Neural progenitor cell (in vitro differentiated cells): ENCODE results near the gene CDH23. TPM values are rescaled to one million over a fixed set of nuclear protein-coding genes. Genes with fewer than 3 reads are reported as not detected.
"Not testable (repeated sequence)": the region's sequence is repeated elsewhere in the genome, so short reads cannot be mapped to it uniquely, and the experiment has no call there.

ENCODE experiments used
- DNase-seq: peaks from one replicate; pipeline ENCODE4 v3.0.0-alpha.2; 2016; ENCODE audit warnings: low spot score
- H2AFZ ChIP-seq: fragments of 200-600 bp; sonication (generic); replicated peaks from 2 replicates; pipeline ENCODE4 v1.6.1; 2016; ENCODE audit warnings: antibody characterized with exemption
- H3F3A ChIP-seq: fragments of 200-600 bp; sonication (generic); 2 replicates; pipeline ENCODE4 v1.6.1; 2016; ENCODE audit warnings: antibody characterized with exemption, low read depth
- H3K27ac ChIP-seq: fragments of 200-600 bp; sonication (generic); 2 replicates; pipeline ENCODE4 v1.5.1; 2016; ENCODE audit warnings: mild to moderate bottlenecking
- H3K27me3 ChIP-seq: fragments of 200-600 bp; sonication (generic); 2 replicates; pipeline ENCODE4 v1.6.1; 2016; ENCODE audit warnings: mild to moderate bottlenecking, moderate library complexity
- H3K36me3 ChIP-seq: fragments of 200-600 bp; sonication (generic); 2 replicates; pipeline ENCODE4 v1.5.1; 2016
- H3K4me1 ChIP-seq: fragments of 200-600 bp; sonication (generic); 2 replicates; pipeline ENCODE4 v1.6.1; 2016; ENCODE audit warnings: mixed run types
- H3K4me2 ChIP-seq: fragments of 200-600 bp; sonication (generic); 2 replicates; pipeline ENCODE4 v1.6.1; 2016
- H3K4me3 ChIP-seq: fragments of 200-600 bp; sonication (generic); 2 replicates; pipeline ENCODE4 v1.5.1; 2016
- H3K79me2 ChIP-seq: fragments of 200-600 bp; sonication (generic); 2 replicates; pipeline ENCODE4 v1.6.1; 2016; ENCODE audit warnings: low read depth
- H3K9ac ChIP-seq: fragments of 200-600 bp; sonication (generic); 2 replicates; pipeline ENCODE4 v1.6.1; 2016
- H3K9me3 ChIP-seq: fragments of 200-600 bp; sonication (generic); 2 replicates; pipeline ENCODE4 v1.5.1; 2016; ENCODE audit warnings: low read depth
- H4K20me1 ChIP-seq: fragments of 200-600 bp; sonication (generic); 2 replicates; pipeline ENCODE4 v1.6.1; 2016; ENCODE audit warnings: low read depth
- H3K27ac Mint-ChIP-seq: 3 replicates; pipeline ENCODE4 v1.8.0; 2021; ENCODE audit warnings: mixed read lengths
- H3K27me3 Mint-ChIP-seq: 2 replicates; pipeline ENCODE4 v1.8.0; 2022; ENCODE audit warnings: low read depth, mild to moderate bottlenecking, inconsistent platforms, moderate library complexity, mixed read lengths; ENCODE audit not compliant: insufficient read depth
- H3K36me3 Mint-ChIP-seq: 3 replicates; pipeline ENCODE4 v1.8.0; 2021; ENCODE audit warnings: mixed read lengths
- H3K4me1 Mint-ChIP-seq: 3 replicates; pipeline ENCODE4 v1.8.0; 2021; ENCODE audit warnings: mixed read lengths
- H3K4me3 Mint-ChIP-seq: 3 replicates; pipeline ENCODE4 v1.8.0; 2021; ENCODE audit warnings: mild to moderate bottlenecking, moderate library complexity, mixed read lengths
- H3K9me3 Mint-ChIP-seq: 3 replicates; pipeline ENCODE4 v1.8.0; 2020; ENCODE audit warnings: mixed read lengths
- CTCF ChIP-seq: fragments of 200-600 bp; sonication (generic); IDR thresholded peaks from 2 replicates; pipeline ENCODE4 v1.5.1; 2017; ENCODE audit warnings: antibody characterized with exemption, mild to moderate bottlenecking
- EZH2 ChIP-seq: fragments of 200-600 bp; sonication (generic); IDR thresholded peaks from 2 replicates; pipeline ENCODE4 v1.6.1; 2017; ENCODE audit warnings: antibody characterized with exemption, mild to moderate bottlenecking, moderate library complexity
- EZH2phosphoT487 ChIP-seq: fragments of 200-600 bp; sonication (generic); IDR thresholded peaks from 2 replicates; pipeline ENCODE4 v1.6.1; 2017; ENCODE audit warnings: antibody characterized with exemption
- total RNA-seq: library from RNA; depleted of rRNA; stranded (reverse); fragments of >200 nt; gene quantifications from 2 replicates; pipeline ENCODE4 v1.2.3, GENCODE V29; 2015; ENCODE audit warnings: low replicate concordance

The CDH23 gene
- total RNA-seq, 1 donor from 2014 or later, result 5.9 TPM

GRCh38 chr10:71358277-71358676, 38.4 kb upstream of the CDH23 start:
- Histone ChIP-seq H3K9me3 (no peaks in the 10 kb centered on the region), H3K79me2 (no peaks in the 10 kb centered on the region), H3K9ac (no peak overlapping the region), H3K36me3 (no peaks in the 10 kb centered on the region), H3K27ac (no peak overlapping the region), H3K4me2 (no peak overlapping the region), H3K4me1 (no peaks in the 10 kb centered on the region), H4K20me1 (no peaks in the 10 kb centered on the region), H3K4me3 (no peak overlapping the region), H3K27me3 (no peaks in the 10 kb centered on the region), H2AFZ (no peak overlapping the region), H3F3A (no peaks in the 10 kb centered on the region)
- DNase-seq, result no peak
- H3K27me3 Mint-ChIP-seq, result no peaks in the 10 kb centered on the region
- peaks cover 2% of the 10 kb centered on the region for H3K4me1 Mint-ChIP-seq
- peak overlapping the region; percentile 32 for H3K27ac Mint-ChIP-seq
- peaks cover 7% of the 10 kb centered on the region for H3K36me3 Mint-ChIP-seq
- H3K4me3 Mint-ChIP-seq, result no peak overlapping the region
- TF ChIP-seq CTCF (no peak), EZH2phosphoT487 (no peak), EZH2 (no peak)
- no peaks in the 10 kb centered on the region for H3K9me3 Mint-ChIP-seq

GRCh38 chr10:71358906-71359305, 37.8 kb upstream of the CDH23 start:
- not testable (repeated sequence) for H3K9ac ChIP-seq, H3K4me3 Mint-ChIP-seq, H3K79me2 ChIP-seq, H3K9me3 Mint-ChIP-seq, H3K4me1 ChIP-seq, H3K9me3 ChIP-seq, H4K20me1 ChIP-seq, H3K4me1 Mint-ChIP-seq, H3K36me3 ChIP-seq, H3K4me2 ChIP-seq, H3K36me3 Mint-ChIP-seq, H3K27ac Mint-ChIP-seq, DNase-seq, H3K27me3 ChIP-seq, H3K27me3 Mint-ChIP-seq, H3K4me3 ChIP-seq, H2AFZ ChIP-seq, H3F3A ChIP-seq, H3K27ac ChIP-seq

- H3K4me1 Mint-ChIP-seq, result peaks cover 6% of the 10 kb centered on the region
- Histone ChIP-seq H3K27me3 (no peaks in the 10 kb centered on the region), H3K9me3 (no peaks in the 10 kb centered on the region), H3K9ac (no peak overlapping the region), H3K4me3 (no peak overlapping the region), H3K36me3 (no peaks in the 10 kb centered on the region), H3K4me2 (no peak overlapping the region), H2AFZ (no peak overlapping the region), H3F3A (no peaks in the 10 kb centered on the region), H3K4me1 (no peaks in the 10 kb centered on the region), H3K79me2 (no peaks in the 10 kb centered on the region), H4K20me1 (no peaks in the 10 kb centered on the region), H3K27ac (no peak overlapping the region)
- H3K4me3 Mint-ChIP-seq, result no peak overlapping the region
- no peaks in the 10 kb centered on the region for H3K9me3 Mint-ChIP-seq
- peaks cover 7% of the 10 kb centered on the region for H3K36me3 Mint-ChIP-seq
- no peak overlapping the region for H3K27ac Mint-ChIP-seq
- no peak for TF ChIP-seq EZH2phosphoT487
- TF ChIP-seq EZH2, result no peak
- TF ChIP-seq CTCF, result no peak
- H3K27me3 Mint-ChIP-seq, result peaks cover 2% of the 10 kb centered on the region
- DNase-seq, result no peak
These were observed 37.2 kb upstream of the CDH23 start for GRCh38 chr10:71359364-71360046.

GRCh38 chr10:71360735-71361134, 36.0 kb upstream of the CDH23 start:
- Histone ChIP-seq H4K20me1 (no peaks in the 10 kb centered on the region), H3K9ac (no peak overlapping the region), H3K4me3 (no peak overlapping the region), H3K27me3 (no peaks in the 10 kb centered on the region), H3K27ac (no peak overlapping the region), H3K36me3 (no peaks in the 10 kb centered on the region), H3K4me1 (no peaks in the 10 kb centered on the region), H3K4me2 (no peak overlapping the region), H3K9me3 (no peaks in the 10 kb centered on the region), H2AFZ (no peak overlapping the region), H3F3A (no peaks in the 10 kb centered on the region), H3K79me2 (no peaks in the 10 kb centered on the region)
- no peak overlapping the region for H3K27ac Mint-ChIP-seq
- H3K27me3 Mint-ChIP-seq, result peaks cover 2% of the 10 kb centered on the region
- no peak overlapping the region for H3K4me3 Mint-ChIP-seq
- no peaks in the 10 kb centered on the region for H3K9me3 Mint-ChIP-seq
- peaks cover 10% of the 10 kb centered on the region for H3K36me3 Mint-ChIP-seq
- H3K4me1 Mint-ChIP-seq, result peaks cover 12% of the 10 kb centered on the region
- TF ChIP-seq EZH2, result no peak
- no peak for TF ChIP-seq EZH2phosphoT487
- TF ChIP-seq CTCF, result no peak
- no peak for DNase-seq
